Thoracic aorta (tissue), 2 donors: Measurements from ENCODE around the gene EXOC4. TPM values are rescaled to one million over a fixed set of nuclear protein-coding genes. Genes with fewer than 3 reads are reported as not detected.

Experiments used
- ATAC-seq: fragments of 150-250 bp; one replicate; pipeline ENCODE4 v1.8.0; 2017; ENCODE audit warnings: low read depth; ENCODE audit not compliant: insufficient number of reproducible peaks, low FRiP score
- DNase-seq: peaks from one replicate; pipeline ENCODE4 v3.0.0-alpha.2; 2020; ENCODE audit warnings: low spot score
- H3K27ac ChIP-seq, 2 donors: fragments of 200-600 bp; sonication (generic); 1 replicate in 1 of 2; 2 replicates in 1 of 2; pipeline ENCODE4 v1.5.1; 2016; ENCODE audit warnings: mild to moderate bottlenecking in 2 of 2, moderate library complexity in 2 of 2
- H3K27me3 ChIP-seq: fragments of 200-600 bp; sonication (generic); replicated peaks from 2 replicates; pipeline ENCODE4 v1.6.0; 2016; ENCODE audit warnings: mild to moderate bottlenecking; ENCODE audit not compliant: insufficient read depth
- H3K36me3 ChIP-seq: fragments of 200-600 bp; sonication (generic); one replicate; pipeline ENCODE4 v1.5.1; 2016
- H3K4me1 ChIP-seq, 2 donors: fragments of 200-600 bp; sonication (generic); 1 replicate in 1 of 2; 2 replicates in 1 of 2; pipeline versions ENCODE4 v1.5.1 to v1.6.0; 2016; ENCODE audit warnings: low read depth in 2 of 2, mild to moderate bottlenecking in 1 of 2; ENCODE audit not compliant: control insufficient read depth in 1 of 2
- H3K4me3 ChIP-seq: fragments of 200-600 bp; sonication (generic); 2 replicates; pipeline ENCODE4 v1.5.1; 2016; ENCODE audit warnings: mild to moderate bottlenecking
- H3K9me3 ChIP-seq: fragments of 200-600 bp; sonication (generic); 2 replicates; pipeline ENCODE4 v1.5.1; 2016
- CTCF ChIP-seq: fragments of 200-600 bp; sonication (generic); IDR thresholded peaks from one replicate; pipeline ENCODE4 v1.5.1; 2019; ENCODE audit warnings: antibody characterized with exemption
- total RNA-seq, 2 donors: library from RNA; depleted of rRNA; stranded (reverse); fragments of >200 nt; gene quantifications; one replicate each; pipeline versions ENCODE4 v1.1.0 to v1.2.3, GENCODE V29; 2016

EXOC4 gene
- total RNA-seq, 2 donors from 2014 or later = 65.3 to 72.8 TPM

GRCh38 chr7:133502498-133502897 is 249.6 kb downstream of the EXOC4 start:
- Histone ChIP-seq H3K4me1 (peaks cover 0 to 15% of the 10 kb centered on the region in 2 donors), H3K36me3 (no peaks in the 10 kb centered on the region), H3K27me3 (no peaks in the 10 kb centered on the region), H3K4me3 (no peak overlapping the region), H3K9me3 (no peaks in the 10 kb centered on the region), H3K27ac (no peak overlapping the region)
- ATAC-seq (no peak), DNase-seq (no peak)
- no peak for TF ChIP-seq CTCF

DNA sequence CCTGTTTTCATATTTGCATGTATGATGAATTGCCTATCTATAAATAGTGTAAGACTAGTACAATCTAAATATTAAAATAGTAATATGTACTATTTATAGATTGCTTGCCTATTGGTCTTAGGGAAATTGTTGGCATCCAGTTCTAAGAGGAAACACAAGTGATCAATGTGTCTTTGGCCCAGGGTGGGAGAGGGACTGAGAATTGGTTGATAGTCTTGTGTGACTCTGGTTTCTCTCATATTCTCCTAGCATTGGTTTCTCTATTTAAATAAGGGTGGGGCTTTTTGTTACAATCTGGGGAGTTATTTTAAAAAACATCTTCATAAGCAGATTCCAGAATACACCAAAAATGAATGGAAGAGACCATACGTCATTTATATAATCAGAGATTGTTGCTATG is 250.1 kb downstream of the EXOC4 start:
- ATAC-seq (no peak), DNase-seq (no peak)
- Histone ChIP-seq H3K4me3 (no peak overlapping the region), H3K27me3 (no peaks in the 10 kb centered on the region), H3K4me1 (peaks cover 0 to 15% of the 10 kb centered on the region in 2 donors), H3K36me3 (no peaks in the 10 kb centered on the region), H3K27ac (no peak overlapping the region), H3K9me3 (no peaks in the 10 kb centered on the region)
- TF ChIP-seq CTCF = no peak

- DNase-seq = no peak
- TF ChIP-seq CTCF = no peak
Observed at GRCh38 chr7:133504825-133505224, 251.9 kb downstream of the EXOC4 start.

DNA sequence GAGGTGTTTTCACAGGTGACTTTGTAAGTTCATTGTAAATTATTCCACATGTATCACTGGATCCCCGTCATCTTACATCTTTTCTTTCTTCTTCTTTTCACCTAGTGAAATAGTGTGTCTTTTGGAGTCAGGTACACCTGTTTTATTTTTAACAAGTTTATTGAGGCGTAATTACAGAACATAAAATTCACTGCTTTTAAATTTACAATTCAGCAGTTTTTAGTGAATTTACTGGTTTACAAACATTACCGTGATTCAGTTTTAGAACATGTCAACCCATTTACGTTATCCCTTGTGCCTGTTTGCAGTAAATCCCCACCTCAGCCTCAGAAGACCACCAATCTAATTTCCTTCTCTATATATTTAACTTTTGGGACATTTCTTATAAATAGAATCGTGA is 256.9 kb downstream of the EXOC4 start:
- H3K4me1 ChIP-seq = no peaks in the 10 kb centered on the region
- no peak for ATAC-seq

More at GRCh38 chr7:133504825-133505224, 251.9 kb downstream of the EXOC4 start:
- Histone ChIP-seq H3K27ac (no peak overlapping the region), H3K27me3 (no peaks in the 10 kb centered on the region), H3K9me3 (no peaks in the 10 kb centered on the region), H3K4me1 (peaks cover 0 to 15% of the 10 kb centered on the region in 2 donors), H3K36me3 (no peaks in the 10 kb centered on the region), H3K4me3 (no peak overlapping the region)
- ATAC-seq = no peak

GRCh38 chr7:133510326-133511055 is 257.6 kb downstream of the EXOC4 start:
- Histone ChIP-seq H3K9me3 (no peaks in the 10 kb centered on the region), H3K4me1 (no peaks in the 10 kb centered on the region), H3K27me3 (no peaks in the 10 kb centered on the region), H3K36me3 (no peaks in the 10 kb centered on the region), H3K27ac (no peak overlapping the region), H3K4me3 (no peak overlapping the region)
- ATAC-seq = no peak
- no peak for DNase-seq
- no peak for TF ChIP-seq CTCF

More for the DNA sequence above, 256.9 kb downstream of the EXOC4 start:
- H3K36me3 ChIP-seq = no peaks in the 10 kb centered on the region
- no peaks in the 10 kb centered on the region for H3K27me3 ChIP-seq
- DNase-seq = no peak
- no peaks in the 10 kb centered on the region for H3K9me3 ChIP-seq
- no peak for TF ChIP-seq CTCF
- no peak overlapping the region for H3K27ac ChIP-seq
- no peak overlapping the region for H3K4me3 ChIP-seq
